GM12875 (cell line): ENCODE measurements around the gene CCDC30.

ENCODE experiments used
- H3K4me3 ChIP-seq: one replicate; pipeline ENCODE4 v1.5.1; 2011; ENCODE audit warnings: low read depth, low read length, control low read depth
- CTCF ChIP-seq: IDR thresholded peaks from 2 replicates; pipeline ENCODE4 v1.5.1; 2011; ENCODE audit warnings: low read depth, mild to moderate bottlenecking, control low read depth, inconsistent platforms, low read length, moderate library complexity, borderline replicate concordance; ENCODE audit not compliant: insufficient read depth

CCDC30 gene

GRCh38 chr1:42680921-42681683 lies 218.0 kb downstream of the CCDC30 start:
- no peak for TF ChIP-seq CTCF
- peak overlapping the region; percentile 62 for H3K4me3 ChIP-seq

- peak within 1 kb of the TSS; percentile 71 for H3K4me3 ChIP-seq
- no peak for TF ChIP-seq CTCF
Observed at GRCh38 chr1:42681741-42682483, 218.8 kb downstream of the CCDC30 start, which contains the start of gene YBX1. TSS of gene YBX1 (plus strand) at chr1:42682418. CDS start at chr1:42682566, 148 bp downstream.

GRCh38 chr1:42682484-42682738 lies 219.3 kb downstream of the CCDC30 start:
- peak overlapping the region; percentile 71 for H3K4me3 ChIP-seq

GRCh38 chr1:42682739-42683531 lies 219.8 kb downstream of the CCDC30 start:
- TF ChIP-seq CTCF = no peak
- peak overlapping the region; percentile 71 for H3K4me3 ChIP-seq

- no peak for TF ChIP-seq CTCF
- peak overlapping the region; percentile 71 for H3K4me3 ChIP-seq
Observed at GRCh38 chr1:42684139-42684538, 221.1 kb downstream of the CCDC30 start.

- H3K4me3 ChIP-seq = no peak overlapping the region
- no peak for TF ChIP-seq CTCF
Observed at GRCh38 chr1:42686418-42686817, 223.3 kb downstream of the CCDC30 start.

- H3K4me3 ChIP-seq = no peak overlapping the region
- TF ChIP-seq CTCF = no peak
Observed at GRCh38 chr1:42689912-42690311, 226.8 kb downstream of the CCDC30 start.
